ENCODE data around the gene CRYL1.

DNA sequence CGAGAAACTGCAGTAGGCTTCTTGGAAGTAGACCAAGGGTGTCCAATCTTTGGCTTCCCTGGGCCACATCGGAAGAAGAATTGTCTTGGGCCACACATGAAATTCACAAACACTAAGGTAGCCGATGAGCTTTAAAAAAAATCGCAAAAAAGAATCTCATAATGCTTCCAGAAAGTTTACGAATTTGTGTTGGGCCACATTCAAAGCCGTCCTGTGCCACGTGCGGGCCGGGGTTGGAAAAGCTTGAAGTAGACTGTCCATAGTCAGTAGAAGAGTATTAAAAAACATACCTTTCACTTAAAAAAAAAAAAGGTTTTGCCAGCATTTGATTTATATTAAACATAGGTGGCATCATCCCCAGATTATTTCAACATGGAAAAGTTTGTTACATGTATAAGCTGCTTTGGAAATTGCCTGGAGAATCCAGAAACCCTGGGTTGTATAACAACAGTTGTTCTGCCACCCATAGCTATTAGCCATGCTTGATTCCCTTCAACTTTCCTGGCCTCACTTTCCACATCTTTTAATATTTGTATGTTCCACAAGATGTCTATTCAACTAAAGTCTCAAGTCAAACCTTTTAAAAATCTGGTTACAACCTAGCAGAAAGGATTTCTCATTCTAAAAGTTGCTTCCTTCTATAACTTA is 42.3 kb upstream of the CRYL1 start:
- TF ChIP-seq CTCF (IDR thresholded peaks at IDR 0.05): no peak
- no peak for TF ChIP-seq POLR2A (IDR thresholded peaks at IDR 0.05)
- TF ChIP-seq POLR2AphosphoS5 (IDR thresholded peaks at IDR 0.05): no peak

Measured in transverse colon (tissue), 4 donors.